HG03135 (cell line): ENCODE measurements around the gene SLC13A4.
"Not testable (repeated sequence)": the region's sequence is repeated elsewhere in the genome, so short reads cannot be mapped to it uniquely, and the experiment has no call there.

Experiments used
- ATAC-seq: cut with Tn5 transposase; IDR thresholded peaks from one replicate; pipeline ENCODE4 v1.9.1; 2021; ENCODE audit warnings: mild to moderate bottlenecking, moderate library complexity; ENCODE audit not compliant: unreplicated experiment

The SLC13A4 gene

GRCh38 chr7:135666846-135667245 is 61.1 kb downstream of the SLC13A4 start:
- no peak for ATAC-seq

- no peak for ATAC-seq
These were observed 61.8 kb downstream of the SLC13A4 start for GRCh38 chr7:135666156-135666555.

- ATAC-seq = no peak
These were observed 62.9 kb downstream of the SLC13A4 start for GRCh38 chr7:135665042-135665441.

DNA sequence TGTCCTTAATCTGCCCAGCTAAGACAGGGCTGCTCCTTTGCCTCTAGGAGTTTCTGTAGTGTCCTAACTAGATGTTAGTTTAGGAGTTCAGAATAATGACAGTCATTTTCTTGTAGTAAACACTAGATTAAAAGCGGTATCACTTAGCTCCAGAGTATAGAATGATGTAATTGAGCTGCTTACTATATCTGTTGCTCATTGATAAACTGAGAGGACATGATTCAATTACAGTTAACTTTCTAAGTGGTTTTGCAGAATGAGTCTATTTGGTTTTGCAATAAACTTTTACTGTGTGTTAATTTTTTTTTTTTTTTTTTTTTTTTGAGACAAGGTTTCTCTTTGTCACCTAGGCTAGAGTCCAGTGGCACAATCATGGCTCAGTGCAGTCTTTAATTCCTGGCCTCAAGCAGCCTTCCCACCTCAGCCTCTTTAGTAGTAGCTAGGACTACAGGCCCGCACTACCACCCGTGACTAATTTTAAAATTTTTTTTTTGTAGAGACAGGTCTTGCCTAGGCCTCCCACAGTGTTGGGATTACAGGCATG is 63.9 kb downstream of the SLC13A4 start:
- no peak for ATAC-seq

DNA sequence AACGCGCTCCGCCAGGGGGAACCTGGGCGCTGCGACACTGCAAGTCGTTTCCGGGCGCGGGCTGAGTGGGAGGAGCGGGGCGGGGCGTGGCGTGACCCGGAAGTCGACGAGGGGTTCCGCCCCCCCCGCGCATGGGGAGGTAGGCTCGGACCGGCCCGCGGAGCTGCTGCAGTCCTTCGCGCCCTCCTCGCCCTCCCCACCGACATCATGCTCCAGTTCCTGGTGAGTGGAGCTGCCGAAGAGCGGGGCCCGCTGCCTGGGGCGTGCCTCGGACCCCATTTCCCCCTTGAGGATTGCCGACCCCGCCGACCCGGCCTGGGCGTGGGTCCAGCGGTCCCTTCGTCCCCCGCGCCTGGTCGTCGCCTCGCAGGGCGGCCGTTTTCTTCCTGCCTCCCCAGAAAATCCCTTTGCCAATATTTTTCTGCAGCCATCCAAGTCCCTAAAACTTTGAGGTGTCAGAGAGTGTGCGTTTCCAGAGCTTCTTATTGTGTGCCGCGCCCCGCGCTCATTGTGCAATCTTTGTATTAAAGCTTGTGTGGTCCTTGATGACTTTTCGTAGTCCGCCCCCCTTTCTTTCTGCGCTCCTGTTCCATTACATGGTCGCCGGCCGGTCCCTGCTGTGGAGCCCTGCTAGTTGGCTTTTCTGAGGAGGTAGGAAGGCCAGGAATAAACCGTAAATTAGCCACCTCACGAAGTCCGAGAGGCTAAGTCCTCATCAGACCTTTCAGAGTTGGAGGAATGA is 65.4 kb downstream of the SLC13A4 start, which contains the start of gene STMP1:
Gene STMP1, plus strand, starts transcription at position 142 of the 742 bp plus-strand sequence.
- peak; percentile 96 for ATAC-seq

DNA sequence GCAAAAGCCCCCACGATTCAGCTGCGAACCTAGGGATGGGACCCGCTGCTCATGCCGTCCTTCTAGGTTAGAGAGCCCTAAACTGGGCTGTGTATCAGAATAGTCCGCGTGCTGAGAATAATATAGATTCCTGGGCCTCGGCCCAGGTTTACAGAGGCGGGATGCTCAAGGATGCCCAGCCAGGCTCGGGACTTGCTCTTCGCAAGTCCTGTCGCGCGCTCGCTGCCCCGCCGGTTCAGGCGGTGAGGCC is 65.9 kb downstream of the SLC13A4 start:
- no peak for ATAC-seq

GRCh38 chr7:135661311-135662122 is 66.5 kb downstream of the SLC13A4 start:
- peak; percentile 2 for ATAC-seq

DNA sequence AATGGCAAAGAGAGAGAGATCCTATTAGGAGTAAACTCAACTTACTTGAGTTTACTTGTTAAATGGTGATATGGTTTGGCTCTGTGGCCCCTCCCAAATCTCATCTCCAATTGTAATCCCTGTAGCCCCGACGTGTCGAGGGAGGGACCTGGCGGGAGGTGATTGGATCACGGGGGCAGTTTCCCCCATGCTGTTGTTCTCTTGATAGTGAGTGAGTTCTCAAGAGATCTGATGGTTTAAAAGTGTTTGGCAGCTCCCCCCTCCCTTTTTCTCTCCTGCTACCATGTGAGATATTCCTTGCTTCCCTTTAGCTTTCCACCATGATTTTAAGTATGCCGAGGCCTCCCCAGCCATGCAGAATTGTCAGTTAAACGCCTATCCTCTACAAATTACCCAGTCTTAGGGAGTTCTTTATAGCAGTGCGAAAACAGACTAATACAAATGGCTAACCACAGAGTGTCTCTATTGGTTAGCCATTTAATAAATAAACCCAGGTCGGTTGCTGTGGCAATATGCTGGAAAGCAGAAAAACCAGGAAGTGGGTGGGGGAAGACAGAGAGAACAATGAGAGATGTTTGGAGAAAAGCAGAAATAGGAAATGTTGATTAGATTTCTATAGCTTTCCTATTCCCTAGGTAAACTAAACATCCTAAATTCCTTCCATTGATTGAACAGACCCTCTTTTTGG is 68.7 kb downstream of the SLC13A4 start:
- no peak for ATAC-seq

DNA sequence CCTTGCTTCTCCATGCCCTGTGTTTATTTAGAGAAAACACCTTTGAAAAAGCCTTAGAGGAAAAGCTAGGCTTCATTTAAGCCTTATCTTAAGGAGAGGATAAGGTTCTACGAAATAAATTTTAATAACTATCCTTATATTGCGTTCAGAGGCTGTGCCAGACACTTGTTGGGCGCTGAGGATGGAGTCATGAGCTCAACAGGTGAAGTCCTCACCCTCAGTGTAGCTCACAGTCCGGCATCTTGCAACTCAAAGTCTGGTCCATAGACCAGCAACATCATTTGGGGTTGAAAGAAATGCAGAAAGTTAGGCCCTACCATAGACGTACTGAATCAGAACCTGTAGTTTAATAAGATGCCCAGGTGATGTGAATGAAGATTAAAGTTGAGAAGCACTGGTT is 69.4 kb downstream of the SLC13A4 start:
- ATAC-seq = no peak

DNA sequence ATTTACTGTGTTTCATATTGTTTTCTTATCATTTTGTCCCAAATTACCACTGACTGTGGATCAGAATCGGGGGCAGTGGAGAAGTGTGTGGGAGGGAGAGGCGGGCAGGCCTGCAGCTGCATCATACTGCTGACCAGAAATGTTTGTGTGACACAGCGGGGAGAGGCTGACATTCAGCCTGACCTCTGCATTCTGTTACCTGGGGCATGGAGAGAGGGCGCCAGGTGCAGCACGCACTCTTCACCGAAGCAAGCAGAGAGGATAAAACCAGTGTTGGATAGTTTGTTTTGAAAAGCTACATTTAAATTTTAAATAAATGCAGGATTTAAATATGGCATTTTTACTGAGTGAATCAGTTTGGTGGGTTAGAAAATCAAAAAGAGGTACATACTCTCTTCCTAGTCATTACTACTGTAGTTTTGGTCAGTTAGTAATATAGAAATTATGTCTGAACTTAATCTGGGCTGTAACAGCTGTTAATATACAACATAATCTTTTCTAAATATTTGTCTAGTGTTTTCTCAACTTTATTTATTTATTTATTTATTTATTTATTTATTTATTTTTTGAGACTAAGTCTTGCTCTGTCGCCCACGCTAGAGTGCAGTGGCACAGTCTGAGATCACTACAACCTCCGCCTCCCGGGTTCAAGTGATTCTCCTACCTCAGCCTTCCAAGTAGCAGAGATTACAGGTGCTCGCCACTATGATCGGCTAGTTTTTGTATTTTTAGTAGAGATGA is 74.5 kb downstream of the SLC13A4 start:
- ATAC-seq = no peak

- ATAC-seq = no peak
These were observed 77.0 kb downstream of the SLC13A4 start for GRCh38 chr7:135650831-135651573.

GRCh38 chr7:135648235-135648634 is 79.8 kb downstream of the SLC13A4 start:
- no peak for ATAC-seq

- ATAC-seq = no peak
These were observed 80.2 kb downstream of the SLC13A4 start for GRCh38 chr7:135647755-135648154.

- ATAC-seq = no peak
These were observed 82.6 kb downstream of the SLC13A4 start for GRCh38 chr7:135645296-135645904.

GRCh38 chr7:135644729-135645128 is 83.3 kb downstream of the SLC13A4 start:
- no peak for ATAC-seq

DNA sequence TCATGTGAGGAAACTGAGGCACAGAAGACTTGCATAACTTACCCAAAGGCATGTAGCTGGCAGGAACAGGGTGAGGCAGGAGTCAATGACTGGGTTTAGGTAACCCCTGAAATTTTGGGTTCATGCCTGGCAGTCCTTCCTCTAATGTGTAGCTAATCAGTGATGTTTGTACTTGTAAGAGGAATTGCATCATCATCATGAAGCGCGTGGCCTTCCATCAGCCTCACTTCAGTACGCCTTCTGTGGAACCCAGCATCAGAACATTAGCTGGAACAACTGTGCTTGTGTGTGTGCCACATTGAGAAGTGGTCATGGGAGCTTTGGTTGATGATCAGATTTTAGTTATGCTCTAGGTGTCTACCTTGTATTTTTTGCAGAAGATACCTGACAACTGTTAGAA is 83.8 kb downstream of the SLC13A4 start:
- ATAC-seq = no peak

- ATAC-seq = not testable (repeated sequence)
These were observed 88.3 kb downstream of the SLC13A4 start for GRCh38 chr7:135639690-135640089.

DNA sequence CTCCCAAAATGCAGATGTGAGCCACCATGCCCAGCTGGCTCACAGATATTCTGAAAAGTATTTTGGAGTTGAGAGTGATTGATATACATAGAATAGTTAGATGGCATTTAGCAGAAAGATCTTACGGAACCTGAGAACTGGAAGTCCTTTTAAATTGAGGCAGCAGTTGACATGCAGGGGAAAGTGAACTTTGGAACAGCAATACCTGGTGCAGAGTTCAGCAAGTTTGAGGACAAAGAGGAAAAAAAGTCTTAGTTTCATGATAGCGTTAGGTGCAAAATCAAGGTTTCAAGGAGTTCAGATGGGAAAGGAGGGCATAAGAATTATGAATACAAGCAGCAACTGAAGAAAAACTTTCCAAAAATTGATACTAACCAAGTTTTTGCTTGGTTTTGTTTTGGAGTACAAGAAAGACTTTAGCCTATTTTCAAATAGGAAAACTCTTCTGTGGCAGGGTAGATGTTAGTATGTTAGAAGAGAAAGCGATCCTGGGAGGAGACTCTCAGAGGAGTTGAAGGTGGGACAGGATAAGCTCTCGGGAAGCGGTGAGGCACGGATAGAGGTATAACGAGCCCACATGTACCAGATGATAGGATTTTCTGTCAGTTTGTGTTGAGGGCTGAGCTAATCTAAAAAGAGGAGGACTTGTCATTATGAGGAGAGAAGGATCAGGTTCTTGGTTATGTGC is 93.7 kb downstream of the SLC13A4 start:
- ATAC-seq = no peak
